Activated T-cell treated with anti-CD3 and anti-CD28 coated beads for 1 hour (primary cell): ENCODE results near the gene VOPP1.
A peak's percentile ranks its signal among the peaks of the same experiment; 100 is the strongest.

Source experiments
- DNase-seq: peaks from one replicate; pipeline ENCODE4 v3.0.0-alpha.2; 2020; ENCODE audit warnings: low read depth

VOPP1 gene

DNA sequence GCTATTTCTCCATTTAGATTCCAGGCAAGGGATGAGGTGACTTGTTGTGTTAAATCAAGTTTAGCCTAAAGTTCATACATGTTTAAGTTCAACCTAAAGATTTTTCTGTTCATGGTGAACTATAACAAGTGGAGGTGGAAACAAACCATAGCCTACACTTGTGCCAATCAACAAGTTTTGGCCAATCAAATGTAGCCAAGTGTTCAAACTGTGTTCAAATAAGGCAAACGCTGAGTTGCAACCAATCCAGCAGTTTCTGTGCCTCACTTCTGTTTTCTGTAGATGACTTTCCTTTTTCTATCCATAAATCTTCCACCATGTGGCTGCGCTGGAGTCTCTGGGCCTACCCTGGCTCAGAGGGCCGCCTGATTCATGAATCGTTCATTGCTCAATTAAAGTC is 4.5 kb upstream of the VOPP1 start:
- no peak for DNase-seq

DNA sequence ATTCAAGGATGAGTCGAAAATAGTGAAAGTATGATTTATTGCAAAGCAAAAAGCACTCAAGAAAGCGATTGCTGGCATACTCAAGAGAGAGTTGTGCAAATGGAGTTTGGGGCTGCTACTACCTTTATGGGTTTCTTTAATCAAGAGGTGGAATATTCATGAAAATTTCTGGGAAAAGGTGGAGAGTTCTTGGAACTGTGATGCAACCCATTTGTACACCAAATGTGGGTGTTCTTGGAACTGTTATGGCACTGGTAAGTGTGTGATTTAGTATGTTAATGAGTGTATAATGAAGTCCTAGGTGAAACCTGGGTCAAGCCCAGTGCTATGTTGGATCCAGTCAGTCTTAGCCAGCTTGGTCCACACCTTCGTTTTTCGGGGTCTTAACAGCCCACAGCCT is 3.4 kb upstream of the VOPP1 start:
- no peak for DNase-seq

DNA sequence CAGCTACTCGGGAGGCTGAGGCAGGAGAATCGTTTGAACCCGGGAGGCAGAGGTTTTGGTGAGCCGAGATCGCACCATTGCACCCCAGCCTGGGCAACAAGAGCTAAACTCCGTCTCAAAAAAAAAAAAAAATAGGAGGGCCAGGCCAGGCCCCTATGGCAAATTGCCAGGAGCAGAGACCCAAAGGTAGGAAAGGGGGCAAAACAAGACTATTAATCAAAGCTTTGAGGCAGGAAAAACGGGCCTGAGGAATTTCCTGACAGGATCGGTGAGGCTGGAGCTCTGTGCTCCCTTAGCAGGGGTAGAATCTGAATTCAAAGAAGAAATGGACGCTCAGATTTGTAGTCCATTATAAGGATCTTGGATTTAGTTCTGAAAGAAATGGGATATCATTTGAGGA is 2.8 kb upstream of the VOPP1 start:
- DNase-seq: no peak

DNA sequence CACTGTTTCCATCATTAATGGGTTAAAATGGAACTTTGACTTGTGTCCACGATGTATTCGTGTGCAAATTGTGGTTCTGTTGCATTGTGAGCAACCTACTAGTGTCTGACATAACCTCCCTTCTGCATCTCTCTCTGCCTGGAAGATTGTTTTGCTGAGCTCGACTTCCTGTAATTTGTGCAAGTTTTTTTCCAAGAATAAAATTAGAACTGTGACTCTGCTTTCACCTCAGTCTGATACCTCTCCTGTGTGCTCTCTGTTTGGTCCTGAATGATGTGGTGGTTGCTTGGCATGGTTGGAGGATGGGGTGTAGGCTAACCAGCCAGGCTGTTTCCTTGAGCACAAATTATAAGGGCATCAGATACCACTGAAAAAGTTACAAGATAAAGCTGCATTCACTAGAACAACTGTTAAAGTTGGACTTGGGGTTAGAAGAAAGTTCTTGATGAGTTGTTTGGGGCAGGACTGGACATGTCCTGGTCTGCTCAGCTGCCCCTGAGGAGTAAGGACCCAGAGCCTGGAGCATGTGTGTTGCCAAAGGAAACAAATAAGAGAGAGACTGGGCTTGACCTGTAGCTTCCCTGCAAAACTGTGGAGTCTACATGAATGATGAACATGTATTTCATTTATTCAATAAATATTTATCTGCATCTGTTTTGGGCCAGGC is 1.9 kb upstream of the VOPP1 start:
- DNase-seq: no peak

DNA sequence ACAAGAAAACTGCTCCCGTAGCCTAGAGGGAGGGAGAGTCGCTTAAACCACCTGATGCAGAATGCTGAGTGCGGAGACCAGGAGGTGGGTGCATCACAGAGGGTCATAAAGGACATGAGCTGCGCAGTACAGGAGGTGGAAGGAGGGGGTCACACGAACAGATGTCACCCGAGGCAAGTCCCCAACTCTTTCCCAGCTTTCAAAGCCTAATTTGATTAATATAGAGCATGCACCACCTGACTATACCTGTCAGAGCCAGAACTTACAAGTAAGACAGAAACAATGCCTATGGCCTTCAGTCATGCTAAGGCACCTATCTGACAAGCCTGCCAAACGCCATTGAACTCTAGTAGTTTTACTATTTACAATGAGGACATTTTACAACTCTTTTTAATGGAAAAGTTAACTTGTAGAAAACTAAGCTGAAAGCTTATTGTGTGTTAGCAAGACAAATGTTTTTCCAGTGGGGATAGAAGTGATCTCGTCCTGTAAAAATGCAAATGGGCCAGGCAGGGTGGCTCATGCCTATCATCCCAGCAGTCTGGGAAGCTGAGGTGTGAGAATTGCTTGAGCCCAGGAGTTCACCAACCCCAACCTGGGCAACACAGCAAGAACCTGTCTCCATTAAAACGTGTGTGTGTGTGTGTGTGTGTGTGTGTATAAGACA is 1.1 kb upstream of the VOPP1 start:
- DNase-seq: no peak

DNA sequence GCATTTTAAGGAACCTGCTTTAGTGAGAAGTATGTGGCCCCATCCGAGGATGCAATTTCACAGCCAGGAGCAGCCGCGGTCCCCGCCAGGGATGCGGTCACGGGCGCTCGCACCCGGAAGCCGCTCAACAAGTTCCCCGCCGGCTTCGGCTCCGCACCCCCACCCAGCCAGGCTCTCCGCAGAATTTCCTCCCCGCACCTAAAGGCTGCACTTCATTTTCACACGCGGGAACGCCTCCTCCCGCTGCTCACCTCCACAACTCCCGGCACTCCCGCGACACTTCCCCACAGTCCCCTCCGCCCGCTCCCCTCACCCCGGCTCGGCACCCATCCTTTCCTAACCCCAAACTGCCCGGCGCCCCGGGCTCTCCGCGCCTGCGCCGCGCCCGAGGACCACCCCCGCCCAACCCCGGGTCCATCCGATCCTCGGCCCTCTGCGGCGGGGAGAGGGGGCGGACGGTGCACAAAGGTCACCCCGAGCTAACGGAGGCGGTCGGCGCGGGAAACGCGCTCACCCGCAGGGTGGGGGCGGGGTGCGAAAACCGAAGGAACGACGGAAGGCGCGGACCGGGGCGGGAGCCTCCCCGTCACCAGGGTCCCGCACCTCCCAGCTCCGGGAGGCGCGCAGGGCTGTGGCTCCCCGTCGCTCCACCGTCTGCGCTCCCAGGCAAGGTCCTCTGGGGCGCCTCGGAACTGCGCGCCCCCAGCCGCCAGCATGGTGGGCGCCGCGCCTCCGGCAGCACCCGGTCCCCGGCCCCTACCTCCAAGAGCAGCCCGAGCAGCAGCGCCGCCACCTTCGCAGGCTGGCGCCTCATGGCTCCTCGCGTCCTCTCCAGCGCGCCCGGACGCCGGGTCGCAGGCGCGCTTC is 558 bp downstream of the VOPP1 start:
- peak; percentile 32 for DNase-seq

DNA sequence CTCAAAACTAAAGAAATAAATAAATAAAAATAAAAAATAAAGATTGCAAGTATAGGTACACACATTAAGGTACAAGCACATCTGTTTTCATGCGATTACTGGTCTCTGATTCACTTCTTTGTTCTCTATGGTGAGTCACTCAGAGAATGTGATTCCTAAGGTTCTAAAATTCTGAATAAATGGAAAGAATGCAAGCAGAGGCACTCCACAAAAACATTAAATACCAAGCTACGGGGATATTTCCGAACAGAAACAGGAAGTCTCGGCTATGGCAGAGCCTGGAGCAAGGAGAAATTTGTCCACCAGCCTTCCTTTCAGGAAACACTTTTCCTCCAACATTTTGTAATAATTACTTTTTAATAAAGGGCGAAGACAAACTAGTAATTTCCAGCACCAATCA is 1.4 kb downstream of the VOPP1 start:
- no peak for DNase-seq

DNA sequence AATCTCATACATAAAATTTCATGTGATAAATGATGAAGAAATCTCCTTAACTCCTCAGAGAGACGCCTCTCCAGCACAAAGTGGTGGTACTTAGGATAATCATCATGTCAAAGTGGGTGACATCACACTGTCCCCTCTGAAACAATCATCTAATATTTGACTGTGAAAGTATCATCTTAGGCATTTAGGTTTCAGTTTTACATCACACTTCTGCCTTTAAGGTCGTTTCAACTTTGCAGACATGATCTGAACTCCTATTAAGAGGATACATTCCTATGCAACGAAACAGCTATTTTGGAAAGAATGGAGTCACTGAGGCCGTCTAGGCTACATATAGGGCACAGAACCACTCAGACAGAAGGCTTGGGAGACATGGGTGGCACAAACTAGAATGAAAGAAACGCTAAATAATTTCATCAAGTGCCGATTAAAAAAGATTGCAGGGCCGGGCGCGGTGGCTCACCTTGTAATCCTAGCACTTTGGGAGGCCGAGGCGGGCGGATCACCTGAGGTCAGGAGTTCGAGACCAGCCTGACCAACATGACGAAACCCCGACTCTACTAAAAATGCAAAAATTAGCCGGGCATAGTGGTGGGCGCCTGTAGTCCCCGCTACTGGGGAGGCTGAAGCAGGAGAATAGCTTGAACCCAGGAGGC is 2.0 kb downstream of the VOPP1 start:
- DNase-seq: no peak

DNA sequence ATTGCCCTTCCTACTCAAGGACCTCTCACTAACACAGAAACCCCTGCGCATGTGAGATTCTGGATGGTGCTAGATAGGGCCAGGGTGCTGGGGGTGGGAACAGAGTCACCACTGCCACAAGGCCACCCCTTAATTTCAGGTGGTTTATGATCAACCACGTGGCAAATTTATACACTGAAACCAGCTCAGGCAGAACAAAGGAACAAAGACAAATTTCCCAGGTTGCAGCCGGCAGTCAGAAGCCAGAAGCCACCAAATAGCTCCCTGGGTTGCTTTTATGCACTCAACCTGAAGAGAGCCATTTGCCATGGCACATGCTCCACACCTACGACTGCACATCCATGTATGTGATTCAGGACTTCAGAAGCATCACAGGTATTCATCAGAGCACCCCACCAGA is 2.5 kb downstream of the VOPP1 start:
- DNase-seq: no peak

DNA sequence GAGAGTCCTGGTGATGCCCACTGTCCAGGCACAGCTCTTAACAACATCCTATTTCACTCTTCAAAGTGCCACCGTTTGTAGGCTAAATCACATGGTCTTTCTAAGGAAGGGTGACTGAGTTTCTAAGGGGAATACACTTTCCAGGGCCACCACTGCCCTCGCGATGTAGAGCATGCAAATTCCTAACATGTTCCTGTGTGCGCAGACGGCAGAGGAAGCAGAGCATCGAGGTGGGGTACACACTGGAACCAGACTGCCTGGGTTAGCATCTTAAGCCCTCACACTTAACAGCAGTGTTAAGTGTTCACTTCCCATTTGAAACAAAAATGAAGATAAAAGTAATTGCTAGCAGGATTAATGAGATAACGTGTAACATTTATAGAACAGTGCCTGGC is 3.0 kb downstream of the VOPP1 start:
- no peak for DNase-seq

DNA sequence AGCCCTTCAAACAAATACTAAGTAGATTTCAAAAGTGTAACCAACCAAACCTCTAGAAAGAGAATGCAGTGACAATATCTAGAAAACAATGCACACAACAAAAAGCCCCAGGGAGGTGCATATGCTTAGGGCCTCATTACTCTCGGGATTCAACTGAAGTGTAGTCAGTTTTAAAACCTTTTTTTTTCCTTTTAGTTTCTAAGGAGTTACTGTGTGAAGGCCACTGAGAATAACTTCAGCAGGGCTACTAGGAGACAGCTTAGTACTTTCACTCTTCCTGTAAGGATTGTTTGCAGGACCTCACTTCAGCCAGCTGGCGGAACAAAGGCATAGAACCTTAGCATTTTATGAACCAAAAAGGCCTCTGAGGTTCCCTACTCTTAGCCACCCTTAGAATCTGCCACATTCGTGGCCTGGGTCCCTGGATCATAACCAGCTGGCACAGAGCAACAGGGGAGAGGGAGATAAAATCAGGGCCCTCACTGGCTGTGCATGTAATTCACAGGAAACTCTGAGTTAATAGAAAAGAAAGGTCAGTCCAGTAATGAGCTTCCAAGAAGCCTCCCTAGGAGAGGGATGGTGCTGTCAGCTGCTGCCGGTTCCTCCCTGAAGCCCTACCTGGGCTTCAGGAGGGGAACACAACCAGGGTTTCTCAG is 3.6 kb downstream of the VOPP1 start:
- DNase-seq: no peak

DNA sequence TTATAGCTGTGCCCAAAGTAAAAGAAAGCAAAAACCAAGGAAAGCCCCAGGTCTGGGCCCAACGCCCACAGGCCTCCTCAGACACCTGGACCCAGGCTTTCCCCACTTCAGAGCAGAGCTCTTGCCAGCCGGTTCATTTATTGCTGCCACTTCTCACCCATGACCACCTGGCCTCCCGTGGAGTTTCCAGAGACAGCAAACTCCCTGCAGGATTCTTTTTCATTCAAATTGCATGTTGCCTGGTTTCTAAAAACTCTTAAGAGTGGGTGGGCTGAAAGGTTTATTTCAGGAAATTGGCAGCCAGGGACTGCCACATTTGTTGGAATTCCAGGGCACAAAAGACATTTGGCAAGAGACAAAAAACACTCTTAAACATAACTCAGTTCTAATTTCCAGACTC is 4.7 kb downstream of the VOPP1 start:
- DNase-seq: no peak

DNA sequence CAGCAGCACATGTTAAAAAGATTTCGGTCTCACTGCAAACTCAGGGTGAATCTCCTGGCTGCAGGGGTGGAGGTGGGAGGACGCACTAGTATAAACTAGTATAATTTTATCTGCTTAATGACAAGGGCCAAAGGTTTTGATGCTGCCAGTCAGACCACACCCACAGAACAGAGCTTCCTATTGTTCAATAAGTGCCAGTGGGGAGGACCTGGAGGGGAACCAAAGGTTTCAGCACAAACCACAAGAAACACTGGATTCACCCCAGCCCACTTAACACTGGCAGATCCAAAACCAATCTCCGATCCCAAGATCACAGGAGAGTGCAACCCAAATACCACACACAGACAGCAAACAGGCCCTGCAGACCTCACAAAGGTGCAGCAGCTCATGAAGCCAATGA is 6.6 kb downstream of the VOPP1 start:
- no peak for DNase-seq

DNA sequence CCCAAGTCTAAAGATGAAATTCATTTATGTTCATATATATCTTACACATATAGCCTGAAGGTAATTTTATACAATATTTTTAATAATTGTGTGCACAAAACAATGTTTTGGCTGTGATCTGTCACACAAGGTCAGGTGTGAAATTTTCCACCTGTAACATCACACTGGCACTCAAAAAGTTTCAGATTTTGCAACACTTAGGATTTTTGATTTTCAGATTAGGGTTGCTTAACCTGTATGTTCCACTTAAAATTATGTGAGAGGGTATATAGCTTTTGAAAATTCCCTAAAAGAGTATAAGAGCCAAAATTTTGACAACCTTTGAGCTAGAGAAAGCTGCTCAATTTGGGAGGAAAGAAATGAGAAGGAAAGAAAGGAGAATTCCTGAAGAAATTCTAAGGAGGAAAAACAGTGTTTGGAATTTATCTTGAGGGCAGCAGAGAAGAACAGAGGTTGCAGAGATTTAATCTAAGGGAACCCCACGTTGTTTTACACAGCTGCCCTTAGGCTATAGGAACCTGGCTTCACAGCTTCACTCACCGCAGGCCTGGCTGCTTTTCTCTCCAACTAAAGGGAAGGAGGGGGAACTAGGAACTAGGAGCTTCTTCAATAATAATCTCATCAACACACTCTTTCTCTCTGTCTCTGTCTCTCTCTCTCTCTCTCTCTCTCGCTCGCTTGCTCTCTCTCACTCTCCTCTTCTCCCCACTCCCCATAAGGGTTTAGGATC is 8.5 kb downstream of the VOPP1 start:
- no peak for DNase-seq

DNA sequence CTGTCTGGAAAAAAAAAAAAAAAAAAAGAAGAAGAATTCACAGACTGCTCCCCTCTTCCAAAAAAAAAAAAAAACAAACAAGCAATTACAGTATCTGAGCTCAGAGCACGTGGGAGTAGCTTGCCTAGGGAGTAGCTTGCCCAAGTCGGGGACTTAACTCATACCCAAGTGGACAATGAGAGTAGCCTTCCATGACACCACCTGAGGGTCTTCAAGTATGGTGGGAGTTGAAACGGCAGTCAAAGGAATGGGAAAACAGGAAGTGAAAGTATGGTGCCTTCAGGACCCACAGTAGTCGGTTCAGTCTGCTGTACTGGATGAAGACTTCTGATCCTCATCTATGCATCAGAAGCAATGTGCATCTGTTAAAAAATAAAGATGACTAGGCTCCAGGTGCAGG is 10.6 kb downstream of the VOPP1 start:
- DNase-seq: no peak

DNA sequence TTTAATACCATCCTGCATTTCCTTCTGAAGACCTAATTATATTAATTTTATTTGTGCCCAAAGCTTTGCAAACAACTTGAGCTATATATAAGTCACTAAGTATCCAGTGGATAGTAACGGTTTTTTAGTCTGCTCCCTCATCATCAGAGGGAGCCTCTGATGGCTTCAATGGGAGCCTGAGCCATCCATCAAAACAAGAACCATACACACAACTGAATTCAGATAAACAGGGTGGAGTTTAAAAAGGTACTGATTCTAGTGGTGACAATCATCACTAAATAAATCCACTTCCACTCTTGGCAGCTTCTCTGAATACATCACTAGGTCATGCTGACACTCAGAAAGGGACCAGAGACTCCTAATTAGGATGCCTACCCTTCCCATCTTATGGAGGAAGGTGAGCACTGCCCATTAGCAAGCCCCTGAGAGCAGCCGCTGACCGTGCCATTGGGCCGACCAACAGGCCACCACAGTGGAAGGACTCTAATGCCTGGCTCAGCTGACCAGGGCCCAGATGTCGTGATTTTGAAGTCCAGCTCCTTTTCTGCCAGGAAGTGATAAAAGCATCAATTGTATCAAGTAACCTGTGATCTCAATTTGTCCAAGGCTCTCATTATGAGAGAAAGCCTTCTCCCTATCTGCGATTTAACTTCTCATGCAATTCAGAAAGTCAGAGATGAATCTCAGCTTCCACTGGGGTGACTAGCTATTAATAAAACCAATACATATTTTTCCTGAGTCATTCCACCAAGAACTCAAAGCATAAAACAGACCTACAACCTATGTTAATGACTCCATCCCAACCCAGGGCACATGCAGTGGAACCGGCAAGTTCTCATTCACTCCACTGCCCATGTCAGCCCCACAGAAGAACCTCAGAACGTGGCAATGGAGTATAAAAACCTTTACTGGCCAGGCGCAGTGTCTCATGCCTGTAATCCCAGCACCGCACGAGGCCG is 13.1 kb downstream of the VOPP1 start:
- DNase-seq: no peak

DNA sequence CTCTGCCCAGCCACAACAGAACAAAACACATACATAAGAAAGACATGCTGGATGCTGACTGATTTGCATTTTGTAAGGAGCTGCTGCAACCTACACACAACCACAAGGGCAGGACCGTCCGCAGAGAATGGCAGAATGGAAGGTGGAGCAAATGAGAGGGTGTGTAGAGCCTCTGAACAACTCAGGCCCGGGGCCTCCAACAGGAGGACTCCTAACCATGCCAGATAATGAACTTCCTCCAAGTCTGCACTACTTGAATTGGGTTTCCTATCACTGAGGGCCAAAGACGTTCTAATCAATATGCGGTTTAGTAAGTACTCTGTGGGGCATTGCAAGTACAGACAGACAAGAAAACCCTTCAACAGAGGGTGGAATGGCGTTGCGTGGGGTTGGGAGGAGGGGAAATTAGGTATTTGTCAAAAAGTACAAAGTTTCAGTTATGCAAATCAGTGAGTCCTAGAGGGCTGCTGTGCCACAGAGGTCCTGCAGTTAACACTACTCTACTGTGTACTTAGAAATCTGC is 14.6 kb downstream of the VOPP1 start:
- no peak for DNase-seq

DNA sequence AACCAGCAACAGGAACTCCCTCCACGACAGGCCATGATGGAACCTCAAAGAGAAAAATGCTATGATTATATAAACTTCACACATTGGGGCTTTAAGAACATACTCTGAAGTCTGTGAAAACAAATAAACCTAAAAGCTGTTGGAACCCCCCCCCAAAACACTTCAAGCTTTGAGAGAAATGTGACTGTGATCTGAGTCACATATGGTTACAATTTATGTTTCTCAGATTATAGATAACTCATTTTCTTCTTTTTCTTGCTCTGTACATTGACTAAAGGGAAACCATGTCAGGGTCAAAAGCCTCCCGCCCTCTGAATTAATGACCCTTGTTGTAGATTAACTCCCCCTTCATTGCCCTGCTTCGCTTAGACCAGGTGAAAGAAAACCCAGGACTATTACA is 15.8 kb downstream of the VOPP1 start:
- no peak for DNase-seq

DNA sequence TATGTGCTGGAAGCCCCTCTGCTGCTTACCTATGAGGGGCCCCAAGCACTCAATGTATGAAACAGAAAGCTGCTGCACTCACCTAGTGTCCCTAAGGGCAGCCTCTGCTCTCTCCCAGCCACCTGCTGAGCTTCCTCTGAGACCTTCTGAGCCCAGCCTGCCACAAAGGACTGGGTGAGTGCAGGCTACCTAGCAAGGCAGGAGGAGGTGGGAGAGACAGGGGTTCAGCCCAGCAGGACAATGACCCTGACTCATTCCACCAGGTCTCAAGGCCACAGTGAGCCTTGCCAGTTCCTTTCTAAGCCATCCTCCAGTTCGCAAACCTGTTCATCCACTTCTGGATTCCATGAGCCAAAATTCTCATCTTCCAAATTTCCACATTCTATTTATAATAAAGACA is 16.3 kb downstream of the VOPP1 start:
- no peak for DNase-seq

DNA sequence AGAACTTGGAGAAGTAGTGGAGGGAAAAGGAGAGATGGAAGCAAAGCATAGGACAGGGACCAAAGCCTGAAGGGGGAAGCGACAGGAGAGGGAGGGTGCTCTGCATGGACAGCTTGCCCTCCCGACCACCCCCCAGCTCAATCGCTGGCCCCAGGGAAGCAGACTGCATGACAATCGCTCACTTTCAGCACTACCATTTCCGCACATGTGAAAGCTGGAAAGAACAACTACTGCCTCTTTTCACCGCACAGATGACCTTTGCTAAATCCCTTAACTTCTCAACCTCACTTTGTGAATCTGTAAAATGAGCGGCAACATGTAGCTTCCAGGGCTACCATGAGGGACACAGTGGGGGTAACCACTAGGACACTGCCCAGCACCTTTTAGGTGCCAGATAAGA is 17.1 kb downstream of the VOPP1 start:
- DNase-seq: no peak
